ENCODE results near the gene SUPT4H1.

Gene SUPT4H1

GRCh38 chr17:58316260-58316960, 35.6 kb downstream of the SUPT4H1 start:
- no peak for DNase-seq

- DNase-seq = no peak
Measured at GRCh38 chr17:58315750-58316149, 36.3 kb downstream of the SUPT4H1 start.

GRCh38 chr17:58315281-58315711, 36.7 kb downstream of the SUPT4H1 start:
- DNase-seq = no peak

- no peak for DNase-seq
Measured at GRCh38 chr17:58314706-58315015, 37.3 kb downstream of the SUPT4H1 start.

GRCh38 chr17:58313815-58314705, 37.9 kb downstream of the SUPT4H1 start:
- peak; percentile 79 to 87 for DNase-seq

GRCh38 chr17:58312829-58313228, 39.2 kb downstream of the SUPT4H1 start:
- peak in 1 of 2 experiments; percentile 50 for DNase-seq

- peak in 1 of 2 experiments; percentile 20 for DNase-seq
Measured at GRCh38 chr17:58312021-58312630, 39.9 kb downstream of the SUPT4H1 start.

- DNase-seq = peak in 1 of 2 experiments; percentile 43
Measured at GRCh38 chr17:58311429-58311894, 40.5 kb downstream of the SUPT4H1 start.

- peak; percentile 83 to 95 for DNase-seq
Measured at GRCh38 chr17:58310511-58311428, 41.2 kb downstream of the SUPT4H1 start.

- DNase-seq = no peak
Measured at GRCh38 chr17:58309918-58310259, 42.1 kb downstream of the SUPT4H1 start.

- DNase-seq = no peak
Measured at GRCh38 chr17:58308985-58309917, 42.8 kb downstream of the SUPT4H1 start.

GRCh38 chr17:58308173-58308984, 43.6 kb downstream of the SUPT4H1 start:
- no peak for DNase-seq

GRCh38 chr17:58307468-58308172, 44.4 kb downstream of the SUPT4H1 start:
- no peak for DNase-seq

- no peak for DNase-seq
Measured at GRCh38 chr17:58306131-58306951, 45.7 kb downstream of the SUPT4H1 start.

GRCh38 chr17:58305626-58306025, 46.4 kb downstream of the SUPT4H1 start:
- no peak for DNase-seq

- DNase-seq = no peak
Measured at GRCh38 chr17:58304750-58305486, 47.1 kb downstream of the SUPT4H1 start.

- peak; percentile 97 to 99 for DNase-seq
Measured at GRCh38 chr17:58303971-58304749, 47.8 kb downstream of the SUPT4H1 start.
